Body of pancreas (tissue), 4 donors: ENCODE measurements around the gene SESTD1.

Source experiments
- CTCF ChIP-seq, 7 experiments: fragments of 450-650 bp in 4 of 7; fragments of 200-600 bp in 3 of 7; sonication (generic) in 3 of 7; IDR thresholded peaks; one replicate each; pipeline ENCODE4 v1.5.1; 2016 to 2019; ENCODE audit warnings: antibody characterized with exemption in 7 of 7
- POLR2A ChIP-seq, 3 donors: fragments of 450-650 bp; IDR thresholded peaks; one replicate each; pipeline ENCODE4 v1.6.1; 2016; ENCODE audit warnings: antibody characterized with exemption in 3 of 3, mild to moderate bottlenecking in 2 of 3

GRCh38 chr2:179266271-179266670, 1.6 kb upstream of the SESTD1 start:
- TF ChIP-seq CTCF (IDR thresholded peaks at IDR 0.05), result no peak
- no peak for TF ChIP-seq POLR2A (IDR thresholded peaks at IDR 0.05)
